Naive thymus-derived CD8-positive, alpha-beta T cell (primary cell): ENCODE data around the gene HAPSTR1. TPM values are rescaled to one million over a fixed set of nuclear protein-coding genes. Genes with fewer than 3 reads are reported as not detected.
A peak's percentile ranks its signal among the peaks of the same experiment; 100 is the strongest.

Experiments
- ATAC-seq, 2 donors: fragments of 150-1000 bp; cut with Tn5 transposase in 1 of 2; sonication (Bioruptor Pico), chemical (Tn5 transposase) in 1 of 2; 1 replicate in 1 of 2; 2 replicates in 1 of 2; pipeline ENCODE4 v1.10.0; 2021; ENCODE audit warnings: mild to moderate bottlenecking in 2 of 2, moderate library complexity in 2 of 2
- POLR2A ChIA-PET: fragments of 350-600 bp; sonication (Branson Sonifier 250); formaldehyde crosslinking; loops from one replicate; lab custom pipeline; 2021; ENCODE audit warnings: antibody characterized with exemption; lab: Charles Lee
- DNase-seq, 10 donors: peaks; one replicate each; pipeline versions ENCODE4 v3.0.0 to v3.0.0-alpha.2; 2020 to 2022
- H3K27ac Mint-ChIP-seq, 10 donors: one replicate each; pipeline ENCODE4 v1.8.0; 2020 to 2022; ENCODE audit warnings: mild to moderate bottlenecking in 10 of 10, mixed read lengths in 10 of 10, moderate library complexity in 4 of 10, inconsistent platforms in 1 of 10
- H3K27me3 Mint-ChIP-seq, 5 donors: one replicate each; pipeline ENCODE4 v1.8.0; 2021 to 2022; ENCODE audit warnings: mixed read lengths in 5 of 5
- H3K36me3 Mint-ChIP-seq, 3 donors: one replicate each; pipeline ENCODE4 v1.8.0; 2020 to 2022; ENCODE audit warnings: mixed read lengths in 3 of 3, mild to moderate bottlenecking in 2 of 3, inconsistent platforms in 1 of 3
- H3K4me1 Mint-ChIP-seq, 4 donors: one replicate each; pipeline ENCODE4 v1.8.0; 2021 to 2022; ENCODE audit warnings: mixed read lengths in 4 of 4
- H3K4me3 Mint-ChIP-seq, 10 donors: one replicate each; pipeline ENCODE4 v1.8.0; 2020 to 2022; ENCODE audit warnings: mild to moderate bottlenecking in 10 of 10, mixed read lengths in 10 of 10, moderate library complexity in 6 of 10, inconsistent platforms in 1 of 10
- H3K9me3 Mint-ChIP-seq, 9 donors: one replicate each; pipeline ENCODE4 v1.8.0; 2020 to 2022; ENCODE audit warnings: mixed read lengths in 9 of 9, mild to moderate bottlenecking in 3 of 9, inconsistent platforms in 1 of 9, moderate library complexity in 1 of 9
- polyA plus RNA-seq, 3 donors: library from polyadenylated mRNA; unstranded; fragments of 300-500 nt; fragmentation: Illumina TruSeq; gene quantifications; one replicate each; pipeline ENCODE4 v1.2.3, GENCODE V29; 2021
- total RNA-seq, 8 experiments: library from RNA in 2 of 8; stranded (reverse) in 2 of 8; gene quantifications; one replicate each; pipeline ENCODE4 v1.2.3 and lab custom pipeline; 2021 to 2026

Gene HAPSTR1
- total and polyA plus RNA-seq, 5 experiments from 2014 or later = 9.9 to 102 (median 16.5) TPM

GRCh38 chr16:9125658-9126505 is 34.4 kb downstream of the HAPSTR1 start:
- POLR2A ChIA-PET = interaction anchor here (2.9 kb wide), 1 partner anchor 34 kb away, joined by 15 read pairs; the partner anchor contains the start of gene HAPSTR1
- DNase-seq (peak in 3 of 10 donors; percentile 29 to 34 (median 31)), ATAC-seq (peak; percentile 33 to 67)
- no peaks in the 10 kb centered on the region for H3K27me3 Mint-ChIP-seq
- no peaks in the 10 kb centered on the region for H3K9me3 Mint-ChIP-seq
- peak overlapping the region; percentile 58 to 95 (median 86) for H3K27ac Mint-ChIP-seq
- peaks cover 29 to 64% (median 57%) of the 10 kb centered on the region in 4 donors for H3K4me1 Mint-ChIP-seq
- H3K4me3 Mint-ChIP-seq = peak overlapping the region in 4 of 10 donors; percentile 7 to 52 (median 28)
- peaks cover 0 to 40% (median 3%) of the 10 kb centered on the region in 3 donors for H3K36me3 Mint-ChIP-seq

- Mint-ChIP-seq H3K4me1 (peaks cover 29 to 63% (median 55%) of the 10 kb centered on the region in 4 donors), H3K36me3 (peaks cover 0 to 35% (median 2%) of the 10 kb centered on the region in 3 donors), H3K27ac (peak overlapping the region; percentile 58 to 95 (median 90)), H3K9me3 (no peaks in the 10 kb centered on the region), H3K27me3 (no peaks in the 10 kb centered on the region), H3K4me3 (peak overlapping the region in 3 of 10 donors; percentile 28 to 42 (median 41))
- POLR2A ChIA-PET = interaction anchor here (0.7 to 2.9 kb wide), 2 partner anchors 35 to 715 kb away, joined by 3 to 15 read pairs; partner anchors contain the start of gene HAPSTR1
- DNase-seq = no peak
- ATAC-seq = no peak
Measured at GRCh38 chr16:9126609-9127008, 35.2 kb downstream of the HAPSTR1 start.

- ATAC-seq = no peak
- H3K27ac Mint-ChIP-seq = peak overlapping the region; percentile 34 to 95 (median 89)
- H3K36me3 Mint-ChIP-seq = peaks cover 0 to 16% (median 2%) of the 10 kb centered on the region in 3 donors
- no peaks in the 10 kb centered on the region for H3K9me3 Mint-ChIP-seq
- DNase-seq = no peak
- peak overlapping the region in 6 of 10 donors; percentile 7 to 71 (median 54) for H3K4me3 Mint-ChIP-seq
- POLR2A ChIA-PET = interaction anchor here (2.9 kb wide), 1 partner anchor 37 kb away, joined by 15 read pairs; the partner anchor contains the start of gene HAPSTR1
- no peaks in the 10 kb centered on the region for H3K27me3 Mint-ChIP-seq
- H3K4me1 Mint-ChIP-seq = peaks cover 23 to 50% (median 45%) of the 10 kb centered on the region in 4 donors
Measured at GRCh38 chr16:9128346-9129342, 37.2 kb downstream of the HAPSTR1 start.

GRCh38 chr16:9134306-9134705 is 42.9 kb downstream of the HAPSTR1 start:
- no peak for ATAC-seq
- peak overlapping the region in 2 of 10 donors; percentile 48 to 76 for H3K27ac Mint-ChIP-seq
- no peaks in the 10 kb centered on the region for H3K36me3 Mint-ChIP-seq
- DNase-seq = no peak
- POLR2A ChIA-PET = interaction anchor here (0.9 kb wide), 1 partner anchor 126 kb away, joined by 4 read pairs; no protein-coding TSS in a partner anchor
- H3K27me3 Mint-ChIP-seq = peaks cover 0 to 2% (median 0%) of the 10 kb centered on the region in 5 donors
- peaks cover 14 to 24% (median 21%) of the 10 kb centered on the region in 4 donors for H3K4me1 Mint-ChIP-seq
- H3K9me3 Mint-ChIP-seq = no peaks in the 10 kb centered on the region
- no peak overlapping the region for H3K4me3 Mint-ChIP-seq

GRCh38 chr16:9134739-9135138 is 43.3 kb downstream of the HAPSTR1 start:
- Mint-ChIP-seq H3K36me3 (no peaks in the 10 kb centered on the region), H3K4me3 (peak overlapping the region in 2 of 10 donors; percentile 6 to 41)

GRCh38 chr16:9135797-9136196 is 44.4 kb downstream of the HAPSTR1 start:
- Mint-ChIP-seq H3K27ac (peak overlapping the region in 6 of 10 donors; percentile 4 to 84 (median 46)), H3K4me1 (peaks cover 16 to 32% (median 29%) of the 10 kb centered on the region in 4 donors), H3K9me3 (no peaks in the 10 kb centered on the region), H3K27me3 (peaks cover 0 to 4% (median 0%) of the 10 kb centered on the region in 5 donors), H3K4me3 (no peak overlapping the region), H3K36me3 (no peaks in the 10 kb centered on the region)
- DNase-seq = no peak
- ATAC-seq = no peak
- POLR2A ChIA-PET = interaction anchor here (0.7 kb wide), 1 partner anchor 46 kb away, joined by 3 read pairs; no protein-coding TSS in a partner anchor

More at GRCh38 chr16:9134739-9135138, 43.3 kb downstream of the HAPSTR1 start:
- POLR2A ChIA-PET = interaction anchor here (0.6 to 0.9 kb wide), 2 partner anchors 126 to 215 kb away, joined by 3 to 4 read pairs; no protein-coding TSS in a partner anchor
- DNase-seq (peak; percentile 29 to 75 (median 47)), ATAC-seq (peak; percentile 76 to 85)
- peak overlapping the region in 8 of 10 donors; percentile 48 to 86 (median 64) for H3K27ac Mint-ChIP-seq
- H3K4me1 Mint-ChIP-seq = peaks cover 14 to 28% (median 24%) of the 10 kb centered on the region in 4 donors
- H3K9me3 Mint-ChIP-seq = no peaks in the 10 kb centered on the region
- H3K27me3 Mint-ChIP-seq = peaks cover 0 to 2% (median 0%) of the 10 kb centered on the region in 5 donors

GRCh38 chr16:9136596-9136995 is 45.2 kb downstream of the HAPSTR1 start:
- no peaks in the 10 kb centered on the region for H3K9me3 Mint-ChIP-seq
- ATAC-seq (no peak), DNase-seq (no peak)
- H3K27me3 Mint-ChIP-seq = peaks cover 0 to 4% (median 0%) of the 10 kb centered on the region in 5 donors
- no peaks in the 10 kb centered on the region for H3K36me3 Mint-ChIP-seq
- H3K4me1 Mint-ChIP-seq = peaks cover 17 to 32% (median 29%) of the 10 kb centered on the region in 4 donors
- no peak overlapping the region for H3K4me3 Mint-ChIP-seq
- H3K27ac Mint-ChIP-seq = peak overlapping the region in 2 of 10 donors; percentile 52 to 80
- POLR2A ChIA-PET = no interaction called here

- no peaks in the 10 kb centered on the region for H3K9me3 Mint-ChIP-seq
- POLR2A ChIA-PET = interaction anchor here (1.0 kb wide), 1 partner anchor 47 kb away, joined by 5 read pairs; the partner anchor contains the start of gene HAPSTR1
Measured at GRCh38 chr16:9138021-9138680, 46.7 kb downstream of the HAPSTR1 start.

GRCh38 chr16:9138731-9139501 is 47.5 kb downstream of the HAPSTR1 start:
- H3K4me1 Mint-ChIP-seq = peaks cover 18 to 30% (median 28%) of the 10 kb centered on the region in 4 donors
- H3K4me3 Mint-ChIP-seq = peak overlapping the region in 9 of 10 donors; percentile 9 to 72 (median 39)

More at GRCh38 chr16:9138021-9138680, 46.7 kb downstream of the HAPSTR1 start:
- ATAC-seq = no peak
- Mint-ChIP-seq H3K4me1 (peaks cover 18 to 30% (median 28%) of the 10 kb centered on the region in 4 donors), H3K36me3 (no peaks in the 10 kb centered on the region), H3K4me3 (no peak overlapping the region), H3K27me3 (peaks cover 0 to 4% (median 0%) of the 10 kb centered on the region in 5 donors), H3K27ac (peak overlapping the region in 4 of 10 donors; percentile 24 to 92 (median 56))
- no peak for DNase-seq

GRCh38 chr16:9139965-9140364 is 48.5 kb downstream of the HAPSTR1 start:
- POLR2A ChIA-PET = no interaction called here
- no peaks in the 10 kb centered on the region for H3K36me3 Mint-ChIP-seq
- H3K4me3 Mint-ChIP-seq = peak overlapping the region in 3 of 10 donors; percentile 0 to 28 (median 20)
- H3K4me1 Mint-ChIP-seq = peaks cover 15 to 28% (median 23%) of the 10 kb centered on the region in 4 donors
- H3K27ac Mint-ChIP-seq = peak overlapping the region in 1 of 10 donors; percentile 15
- ATAC-seq = peak; percentile 38 to 44
- peaks cover 0 to 4% (median 3%) of the 10 kb centered on the region in 5 donors for H3K27me3 Mint-ChIP-seq
- H3K9me3 Mint-ChIP-seq = no peaks in the 10 kb centered on the region
- DNase-seq = peak in 1 of 10 donors; percentile 16

More at GRCh38 chr16:9138731-9139501, 47.5 kb downstream of the HAPSTR1 start:
- DNase-seq (peak; percentile 50 to 84 (median 64)), ATAC-seq (peak; percentile 79 to 85)
- peaks cover 0 to 4% (median 0%) of the 10 kb centered on the region in 5 donors for H3K27me3 Mint-ChIP-seq
- peak overlapping the region in 7 of 10 donors; percentile 30 to 93 (median 82) for H3K27ac Mint-ChIP-seq
- H3K9me3 Mint-ChIP-seq = no peaks in the 10 kb centered on the region
- H3K36me3 Mint-ChIP-seq = no peaks in the 10 kb centered on the region
- POLR2A ChIA-PET = interaction anchor here (0.6 to 1.0 kb wide), 2 partner anchors 48 to 461 kb away, joined by 4 to 5 read pairs; partner anchors contain the start of gene HAPSTR1
